ENCODE results near the gene RHEX. TPM values are rescaled to one million over a fixed set of nuclear protein-coding genes. Genes with fewer than 3 reads are reported as not detected.

The RHEX gene
- total and polyA plus RNA-seq, 2 experiments from 2014 or later: not detected

- Histone ChIP-seq H3K9ac (no peak overlapping the region), H3K79me2 (ENCODE audit: insufficient read depth) (no peaks in the 10 kb centered on the region), H3K27ac (no peak overlapping the region), H3K4me2 (ENCODE audit: unreplicated experiment) (no peak overlapping the region), H3K27me3 (replicated peaks; ENCODE audit: insufficient read depth) (peaks cover 31% of the 10 kb centered on the region), H3K4me1 (ENCODE audit: insufficient read depth) (no peaks in the 10 kb centered on the region), H3K4me3 (no peak overlapping the region), H3K36me3 (ENCODE audit: low read depth) (no peaks in the 10 kb centered on the region), H3K9me2 (ENCODE audit: insufficient read depth) (no peaks in the 10 kb centered on the region), H3K9me3 (ENCODE audit: low read depth) (no peaks in the 10 kb centered on the region), H4K20me1 (ENCODE audit: insufficient read depth) (no peaks in the 10 kb centered on the region), H2AFZ (no peak overlapping the region), H3F3A (ENCODE audit: insufficient read depth) (no peaks in the 10 kb centered on the region)
- no peak for TF ChIP-seq EZH2 (IDR thresholded peaks at IDR 0.05; ENCODE audit: insufficient read depth, poor library complexity, severe bottlenecking)
- no peak for TF ChIP-seq EZH2phosphoT487 (IDR thresholded peaks at IDR 0.05; ENCODE audit: insufficient read depth, low read depth)
- in situ Hi-C loops (cut with MboI): no loop called here
- WGBS, 2 experiments (ENCODE audit: low coverage in 1 of 2, low lambda C conversion rate in 2 of 2, missing lambda C conversion rate in 2 of 2): 74 to 78% methylated on average over 4 of the region's 4 CpGs
- no peak for DNase-seq
These were observed 12.7 kb downstream of the RHEX start for GRCh38 chr1:206065547-206066145.

- H3K79me2 ChIP-seq (ENCODE audit: insufficient read depth): no peaks in the 10 kb centered on the region
- no peak for DNase-seq
- no peaks in the 10 kb centered on the region for H3K9me3 ChIP-seq (ENCODE audit: low read depth)
- TF ChIP-seq EZH2 (IDR thresholded peaks at IDR 0.05; ENCODE audit: insufficient read depth, poor library complexity, severe bottlenecking): no peak
- TF ChIP-seq EZH2phosphoT487 (IDR thresholded peaks at IDR 0.05; ENCODE audit: insufficient read depth, low read depth): no peak
- no peaks in the 10 kb centered on the region for H4K20me1 ChIP-seq (ENCODE audit: insufficient read depth)
- H3K4me1 ChIP-seq (ENCODE audit: insufficient read depth): no peaks in the 10 kb centered on the region
- in situ Hi-C loops (cut with MboI): no loop called here
- H3K27ac ChIP-seq: no peak overlapping the region
- WGBS, 2 experiments (ENCODE audit: low coverage in 1 of 2, low lambda C conversion rate in 2 of 2, missing lambda C conversion rate in 2 of 2): 62 to 68% methylated on average over 5 to 6 of the region's 6 CpGs
- peaks cover 31% of the 10 kb centered on the region for H3K27me3 ChIP-seq (replicated peaks; ENCODE audit: insufficient read depth)
- no peaks in the 10 kb centered on the region for H3K9me2 ChIP-seq (ENCODE audit: insufficient read depth)
- H3K4me3 ChIP-seq: no peak overlapping the region
- H3F3A ChIP-seq (ENCODE audit: insufficient read depth): no peaks in the 10 kb centered on the region
- H3K36me3 ChIP-seq (ENCODE audit: low read depth): no peaks in the 10 kb centered on the region
- no peak overlapping the region for H2AFZ ChIP-seq
- H3K9ac ChIP-seq: no peak overlapping the region
- H3K4me2 ChIP-seq (ENCODE audit: unreplicated experiment): no peak overlapping the region
These were observed 13.7 kb downstream of the RHEX start for GRCh38 chr1:206066479-206067171.

GRCh38 chr1:206067486-206068227, 14.7 kb downstream of the RHEX start:
- Histone ChIP-seq H3K9ac (no peak overlapping the region), H3K27ac (no peak overlapping the region), H3K9me2 (ENCODE audit: insufficient read depth) (no peaks in the 10 kb centered on the region), H4K20me1 (ENCODE audit: insufficient read depth) (no peaks in the 10 kb centered on the region), H3K79me2 (ENCODE audit: insufficient read depth) (no peaks in the 10 kb centered on the region), H3K4me1 (ENCODE audit: insufficient read depth) (no peaks in the 10 kb centered on the region), H3F3A (ENCODE audit: insufficient read depth) (no peaks in the 10 kb centered on the region), H3K27me3 (replicated peaks; ENCODE audit: insufficient read depth) (peaks cover 31% of the 10 kb centered on the region), H3K9me3 (ENCODE audit: low read depth) (no peaks in the 10 kb centered on the region), H3K36me3 (ENCODE audit: low read depth) (no peaks in the 10 kb centered on the region), H2AFZ (no peak overlapping the region), H3K4me3 (no peak overlapping the region), H3K4me2 (ENCODE audit: unreplicated experiment) (no peak overlapping the region)
- 25 to 26% methylated on average over 8 of the region's 8 CpGs for WGBS, 2 experiments (ENCODE audit: low coverage in 1 of 2, low lambda C conversion rate in 2 of 2, missing lambda C conversion rate in 2 of 2)
- in situ Hi-C loops (cut with MboI): no loop called here
- DNase-seq: no peak
- TF ChIP-seq EZH2phosphoT487 (IDR thresholded peaks at IDR 0.05; ENCODE audit: insufficient read depth, low read depth): no peak
- TF ChIP-seq EZH2 (IDR thresholded peaks at IDR 0.05; ENCODE audit: insufficient read depth, poor library complexity, severe bottlenecking): no peak

DNA sequence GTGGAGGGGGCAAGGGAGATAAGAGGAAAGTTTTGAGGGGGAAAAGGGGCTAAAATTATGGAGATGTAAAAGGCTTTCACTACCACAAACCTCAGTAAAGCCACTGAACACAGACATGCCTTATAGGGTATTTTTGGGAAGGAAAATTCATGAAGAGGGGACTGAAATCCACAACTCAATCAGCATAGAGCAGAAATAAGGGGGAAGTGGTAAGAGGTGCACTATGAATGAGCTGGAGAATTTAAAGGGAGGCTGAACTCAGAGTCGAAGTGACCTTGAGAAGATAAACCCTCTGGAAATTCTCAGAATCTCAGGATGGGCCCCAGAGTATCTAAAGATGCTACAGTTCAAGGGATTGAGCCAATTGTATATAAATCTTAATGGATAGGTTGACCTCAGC, 15.3 kb downstream of the RHEX start:
- no peaks in the 10 kb centered on the region for H3K79me2 ChIP-seq (ENCODE audit: insufficient read depth)
- no peak overlapping the region for H3K9ac ChIP-seq
- H3K27ac ChIP-seq: no peak overlapping the region
- TF ChIP-seq EZH2phosphoT487 (IDR thresholded peaks at IDR 0.05; ENCODE audit: insufficient read depth, low read depth): no peak
- TF ChIP-seq EZH2 (IDR thresholded peaks at IDR 0.05; ENCODE audit: insufficient read depth, poor library complexity, severe bottlenecking): no peak
- H3K27me3 ChIP-seq (replicated peaks; ENCODE audit: insufficient read depth): peaks cover 31% of the 10 kb centered on the region
- H2AFZ ChIP-seq: no peak overlapping the region
- no peaks in the 10 kb centered on the region for H3K9me2 ChIP-seq (ENCODE audit: insufficient read depth)
- H3K4me3 ChIP-seq: no peak overlapping the region
- H3K4me1 ChIP-seq (ENCODE audit: insufficient read depth): no peaks in the 10 kb centered on the region
- H3F3A ChIP-seq (ENCODE audit: insufficient read depth): no peaks in the 10 kb centered on the region
- WGBS, 2 experiments (ENCODE audit: low coverage in 1 of 2, low lambda C conversion rate in 2 of 2, missing lambda C conversion rate in 2 of 2): 22 to 28% methylated on average over 1 of the region's 1 CpG
- no peaks in the 10 kb centered on the region for H3K9me3 ChIP-seq (ENCODE audit: low read depth)
- no peaks in the 10 kb centered on the region for H4K20me1 ChIP-seq (ENCODE audit: insufficient read depth)
- no peak overlapping the region for H3K4me2 ChIP-seq (ENCODE audit: unreplicated experiment)
- H3K36me3 ChIP-seq (ENCODE audit: low read depth): no peaks in the 10 kb centered on the region
- DNase-seq: no peak
- in situ Hi-C loops (cut with MboI): no loop called here
